IPS-18a (cell line): Measurements from ENCODE around the gene ADAP1.
"Not testable (repeated sequence)": the region's sequence is repeated elsewhere in the genome, so short reads cannot be mapped to it uniquely, and the experiment has no call there.

Experiments used
- H3K27ac ChIP-seq: one replicate; pipeline ENCODE4 v1.5.1; 2013; ENCODE audit warnings: low read length
- H3K27me3 ChIP-seq: one replicate; pipeline ENCODE4 v1.6.1; 2013; ENCODE audit warnings: mild to moderate bottlenecking, low read length; ENCODE audit not compliant: control insufficient read depth, insufficient read depth
- H3K36me3 ChIP-seq: one replicate; pipeline ENCODE4 v1.6.1; 2013; ENCODE audit warnings: low read depth, low read length; ENCODE audit not compliant: control insufficient read depth
- H3K4me1 ChIP-seq: one replicate; pipeline ENCODE4 v1.6.1; 2013; ENCODE audit warnings: low read depth, low read length; ENCODE audit not compliant: control insufficient read depth
- H3K4me3 ChIP-seq: one replicate; pipeline ENCODE4 v1.5.1; 2013; ENCODE audit warnings: low read length
- H3K9ac ChIP-seq: one replicate; pipeline ENCODE4 v1.6.1; 2013; ENCODE audit warnings: mild to moderate bottlenecking, low read length, moderate library complexity
- H3K9me3 ChIP-seq: one replicate; pipeline ENCODE4 v1.6.1; 2013; ENCODE audit warnings: low read depth, low read length; ENCODE audit not compliant: control insufficient read depth

Gene ADAP1

DNA sequence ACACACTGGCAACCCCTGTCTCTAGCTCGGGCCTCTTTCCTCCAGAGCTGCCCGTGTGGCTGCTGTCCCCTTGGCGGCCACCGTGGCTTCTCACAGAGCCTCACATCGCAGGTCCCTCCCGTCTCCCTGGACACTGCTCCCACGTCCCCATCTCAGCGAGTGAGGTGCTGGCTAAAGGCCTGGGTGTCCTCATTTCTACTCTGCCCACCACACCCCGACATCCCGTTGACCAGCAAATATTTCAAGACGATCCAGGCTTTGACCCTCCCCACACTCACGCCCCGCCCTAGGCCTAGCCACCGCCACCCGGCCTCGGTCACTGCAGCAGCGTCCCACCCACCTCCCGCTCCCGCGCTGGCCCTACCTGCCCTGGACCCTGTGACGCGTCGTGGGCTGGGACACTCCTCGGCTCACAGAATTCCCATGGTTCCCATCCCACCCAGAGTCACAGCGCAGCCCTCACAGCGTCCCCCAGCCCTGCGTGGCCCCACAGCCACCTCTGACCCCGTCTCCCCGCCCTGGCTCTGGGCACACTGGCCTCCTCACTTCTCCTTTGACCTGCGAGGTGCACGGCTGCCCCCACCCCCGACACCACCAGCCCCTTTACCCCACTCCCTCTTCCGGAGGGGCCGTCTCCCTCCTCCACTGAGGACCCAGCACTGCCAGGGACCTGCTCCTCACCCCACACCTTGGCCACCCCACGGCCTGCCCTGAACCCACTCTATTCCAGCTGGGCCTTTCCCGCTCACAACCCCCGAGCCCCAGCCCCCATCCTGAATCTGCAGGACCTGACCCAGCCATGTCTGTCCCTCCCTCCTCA is 6.9 kb downstream of the ADAP1 start:
- Histone ChIP-seq H3K9ac (no peak overlapping the region), H3K36me3 (no peaks in the 10 kb centered on the region)

DNA sequence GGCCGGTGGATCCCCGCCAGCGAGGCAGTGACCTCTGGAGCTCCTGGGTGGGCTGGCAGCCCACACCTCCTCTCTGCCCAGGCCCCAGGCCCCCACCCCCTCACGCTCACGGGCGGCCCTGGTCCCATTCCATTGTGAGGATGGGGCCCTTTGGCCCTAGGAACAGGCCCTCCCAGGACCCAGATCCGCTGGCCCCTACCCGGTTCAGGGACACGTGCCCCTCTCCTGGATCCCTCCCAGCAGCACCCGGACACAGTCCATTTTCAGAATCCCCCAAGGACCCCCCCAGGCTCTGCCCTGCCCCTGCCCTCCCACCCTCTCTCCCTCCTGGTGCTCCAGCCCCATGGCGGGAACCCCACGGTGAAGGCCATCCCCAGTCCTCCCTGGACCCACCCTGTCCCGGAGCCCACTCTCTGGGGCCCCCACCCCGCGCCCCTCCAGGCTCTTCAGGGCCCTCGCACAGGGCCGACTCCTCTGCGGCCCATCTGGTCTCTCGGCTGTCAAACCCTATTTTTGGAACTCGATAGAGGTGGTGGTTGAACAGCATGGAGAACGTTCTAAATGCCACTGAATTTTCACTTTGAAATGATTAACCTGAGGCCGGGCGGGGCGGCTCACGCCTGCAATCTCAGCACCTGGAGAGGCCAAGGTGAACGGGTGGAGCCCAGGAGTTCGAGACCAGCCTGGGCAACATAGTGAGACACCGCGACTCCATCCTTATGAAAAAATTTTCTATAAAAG is 8.1 kb downstream of the ADAP1 start:
- Histone ChIP-seq H3K36me3 (no peaks in the 10 kb centered on the region), H3K9ac (no peak overlapping the region), H3K4me3 (no peak overlapping the region), H3K4me1 (peaks cover 6% of the 10 kb centered on the region), H3K27me3 (peaks cover 7% of the 10 kb centered on the region), H3K27ac (no peak overlapping the region), H3K9me3 (no peaks in the 10 kb centered on the region)

More for the DNA sequence above, 6.9 kb downstream of the ADAP1 start:
- Histone ChIP-seq H3K4me3 (no peak overlapping the region), H3K4me1 (peaks cover 6% of the 10 kb centered on the region), H3K27me3 (peaks cover 5% of the 10 kb centered on the region), H3K9me3 (no peaks in the 10 kb centered on the region), H3K27ac (no peak overlapping the region)

DNA sequence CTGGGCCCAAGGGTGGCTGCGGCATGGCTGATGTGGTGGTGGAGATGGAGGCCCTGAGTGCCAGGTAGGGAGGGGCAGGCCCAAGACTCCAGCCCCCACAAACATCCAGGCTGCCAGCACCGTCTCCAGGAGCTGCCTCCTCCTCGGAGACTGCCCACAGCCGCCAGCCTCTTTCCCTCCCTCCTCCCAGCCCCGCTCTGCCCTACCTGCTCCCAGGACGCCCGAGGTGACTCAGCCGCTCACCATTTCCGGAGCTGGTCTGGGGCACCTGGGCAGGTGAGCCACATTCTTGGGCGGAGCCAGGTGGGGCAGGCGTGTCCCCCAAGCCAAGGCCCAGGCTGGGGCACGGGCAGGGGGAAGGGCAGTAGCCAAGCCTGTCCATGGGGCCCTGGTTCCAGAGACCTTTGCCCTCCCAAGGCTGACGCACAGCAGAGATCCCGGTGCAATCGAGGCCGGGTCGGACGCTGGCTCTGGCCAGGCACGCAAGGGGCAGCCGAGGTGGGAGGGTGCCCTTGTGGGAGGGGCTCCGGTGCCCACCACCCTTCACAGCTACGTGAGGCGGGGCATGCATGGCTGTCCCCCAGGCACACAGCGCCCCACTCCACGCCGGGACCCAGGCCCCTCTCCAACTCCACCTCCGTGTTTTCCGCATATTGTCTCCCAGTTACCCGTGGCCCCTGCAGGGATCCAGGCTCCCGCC is 8.8 kb downstream of the ADAP1 start:
- no peaks in the 10 kb centered on the region for H3K36me3 ChIP-seq
- H3K27me3 ChIP-seq: peaks cover 13% of the 10 kb centered on the region
- H3K9me3 ChIP-seq: no peaks in the 10 kb centered on the region
- no peak overlapping the region for H3K9ac ChIP-seq
- H3K27ac ChIP-seq: no peak overlapping the region
- H3K4me1 ChIP-seq: peaks cover 6% of the 10 kb centered on the region
- no peak overlapping the region for H3K4me3 ChIP-seq

DNA sequence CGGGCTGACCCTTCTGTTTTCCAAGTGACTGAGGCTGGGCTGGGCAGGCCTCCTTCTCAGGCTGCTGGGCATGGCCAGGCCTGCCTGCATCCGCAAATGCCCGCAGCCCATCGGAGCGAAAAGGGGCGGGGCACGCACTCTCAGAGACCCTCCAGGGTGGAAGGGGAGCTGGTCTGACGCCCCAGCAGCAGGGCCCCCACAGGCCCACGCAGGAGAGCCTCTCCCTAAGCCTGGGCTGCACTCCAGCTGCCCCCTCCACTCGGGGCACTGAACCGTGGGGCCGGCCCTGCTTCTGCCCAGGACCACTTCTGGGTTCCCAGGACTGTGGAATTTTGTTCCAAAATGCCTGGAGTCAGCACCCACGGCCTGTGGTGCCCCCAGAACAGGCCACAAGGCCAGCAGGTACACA is 9.3 kb downstream of the ADAP1 start:
- H3K4me3 ChIP-seq: no peak overlapping the region
- H3K9ac ChIP-seq: no peak overlapping the region
- H3K27ac ChIP-seq: no peak overlapping the region
- peaks cover 6% of the 10 kb centered on the region for H3K4me1 ChIP-seq
- no peaks in the 10 kb centered on the region for H3K9me3 ChIP-seq
- H3K27me3 ChIP-seq: peaks cover 18% of the 10 kb centered on the region
- no peaks in the 10 kb centered on the region for H3K36me3 ChIP-seq

DNA sequence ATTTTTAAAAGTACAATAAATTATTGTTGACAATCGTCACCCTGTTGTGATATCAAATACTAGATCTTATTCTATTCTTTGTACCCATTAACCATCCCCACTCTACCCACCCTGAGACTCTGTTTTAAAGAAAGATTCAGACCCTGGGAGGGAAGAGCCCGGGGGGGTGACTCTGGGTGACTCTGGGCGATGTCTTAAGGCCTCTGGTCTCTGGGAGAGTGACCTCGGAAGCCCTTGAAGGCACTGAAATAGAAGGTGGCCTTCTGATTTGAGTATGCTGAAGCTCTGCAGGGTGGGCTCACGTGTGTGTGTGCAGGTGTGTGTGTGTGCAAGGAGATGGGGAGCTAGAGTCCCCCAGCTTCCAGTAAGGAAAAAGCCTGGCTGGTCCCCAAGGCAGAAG is 9.7 kb downstream of the ADAP1 start:
- no peak overlapping the region for H3K27ac ChIP-seq
- no peaks in the 10 kb centered on the region for H3K9me3 ChIP-seq
- peaks cover 6% of the 10 kb centered on the region for H3K4me1 ChIP-seq
- no peaks in the 10 kb centered on the region for H3K36me3 ChIP-seq
- H3K9ac ChIP-seq: no peak overlapping the region
- no peak overlapping the region for H3K4me3 ChIP-seq
- peaks cover 20% of the 10 kb centered on the region for H3K27me3 ChIP-seq

DNA sequence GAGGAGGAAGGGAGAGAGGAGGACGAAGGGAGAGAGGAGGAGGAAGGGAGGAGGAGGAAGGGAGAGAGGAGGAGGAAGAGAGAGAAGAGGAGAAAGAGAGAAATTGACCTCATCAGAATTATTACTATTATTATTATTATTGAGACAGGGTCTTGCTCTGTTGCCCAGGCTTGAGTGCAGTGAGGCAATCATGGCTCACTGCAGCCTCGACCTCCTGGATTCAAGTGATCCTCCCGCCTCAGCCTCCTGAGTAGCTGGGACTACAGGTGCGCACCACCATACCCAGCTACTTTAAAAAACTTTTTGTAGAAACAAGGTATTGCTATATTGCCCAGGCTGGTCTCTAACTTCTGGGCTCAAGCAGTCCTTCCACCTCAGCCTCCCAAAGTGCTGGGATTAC is 10.7 kb downstream of the ADAP1 start:
- H3K9me3 ChIP-seq, H3K36me3 ChIP-seq, H3K9ac ChIP-seq, H3K27ac ChIP-seq, H3K4me3 ChIP-seq, H3K4me1 ChIP-seq: not testable (repeated sequence)
- peaks cover 20% of the 10 kb centered on the region for H3K27me3 ChIP-seq

DNA sequence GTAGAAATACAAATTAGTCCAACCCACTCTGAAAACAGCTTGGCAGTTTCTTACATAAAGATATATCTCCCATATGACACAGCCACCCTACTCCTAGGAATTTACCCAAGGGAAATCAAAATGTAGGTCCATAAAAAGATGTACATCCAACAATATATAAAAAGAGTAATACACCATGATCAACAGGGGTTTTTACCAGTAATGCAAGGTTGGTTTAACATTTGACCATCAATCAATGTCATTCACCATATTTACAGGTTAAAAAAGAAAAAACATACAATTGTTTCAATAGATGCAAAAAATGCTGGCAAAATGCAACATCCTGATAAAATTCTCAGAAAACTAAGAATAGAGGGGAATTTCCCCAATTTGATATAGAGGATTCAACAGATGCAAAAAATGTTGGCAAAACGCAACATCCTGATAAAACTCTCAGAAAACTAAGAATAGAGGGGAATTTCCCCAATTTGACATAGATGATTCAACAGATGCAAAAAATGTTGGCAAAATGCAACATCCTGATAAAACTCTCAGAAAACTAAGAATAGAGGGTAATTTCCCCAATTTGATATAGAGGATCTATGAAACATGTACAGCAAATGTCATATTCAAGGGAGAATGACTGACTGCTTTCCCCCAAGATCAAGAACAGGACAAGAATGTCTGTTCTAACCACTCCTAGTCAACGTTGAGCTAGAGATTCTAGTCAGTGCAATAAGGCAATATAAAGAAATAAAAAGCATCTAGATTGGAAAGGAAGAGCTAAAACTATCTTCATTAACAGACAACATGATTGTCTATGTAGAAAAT is 13.7 kb downstream of the ADAP1 start:
- Histone ChIP-seq H3K9ac (no peak overlapping the region), H3K9me3 (no peaks in the 10 kb centered on the region), H3K36me3 (no peaks in the 10 kb centered on the region), H3K4me1 (peaks cover 2% of the 10 kb centered on the region), H3K27me3 (peaks cover 20% of the 10 kb centered on the region), H3K4me3 (no peak overlapping the region), H3K27ac (no peak overlapping the region)

DNA sequence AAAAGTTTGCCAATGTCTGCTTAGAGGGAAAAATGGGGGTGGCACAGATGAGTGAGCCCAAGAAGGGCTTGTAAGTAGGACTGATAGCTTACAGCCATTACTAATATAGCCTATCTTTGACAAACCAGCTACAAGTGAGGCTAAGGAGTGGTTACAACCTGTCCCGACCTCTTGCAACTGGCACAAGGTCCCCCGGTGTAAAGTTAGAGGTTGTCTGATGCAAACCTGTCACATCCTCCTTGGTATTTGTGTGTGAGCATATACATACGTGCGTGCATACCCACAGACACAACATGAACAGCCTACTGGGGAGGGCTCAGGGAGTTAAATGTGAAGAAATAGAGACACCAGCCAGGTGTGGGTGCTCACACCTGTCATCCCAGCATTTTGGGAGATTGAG is 14.6 kb downstream of the ADAP1 start:
- peaks cover 20% of the 10 kb centered on the region for H3K27me3 ChIP-seq
- H3K36me3 ChIP-seq: no peaks in the 10 kb centered on the region

DNA sequence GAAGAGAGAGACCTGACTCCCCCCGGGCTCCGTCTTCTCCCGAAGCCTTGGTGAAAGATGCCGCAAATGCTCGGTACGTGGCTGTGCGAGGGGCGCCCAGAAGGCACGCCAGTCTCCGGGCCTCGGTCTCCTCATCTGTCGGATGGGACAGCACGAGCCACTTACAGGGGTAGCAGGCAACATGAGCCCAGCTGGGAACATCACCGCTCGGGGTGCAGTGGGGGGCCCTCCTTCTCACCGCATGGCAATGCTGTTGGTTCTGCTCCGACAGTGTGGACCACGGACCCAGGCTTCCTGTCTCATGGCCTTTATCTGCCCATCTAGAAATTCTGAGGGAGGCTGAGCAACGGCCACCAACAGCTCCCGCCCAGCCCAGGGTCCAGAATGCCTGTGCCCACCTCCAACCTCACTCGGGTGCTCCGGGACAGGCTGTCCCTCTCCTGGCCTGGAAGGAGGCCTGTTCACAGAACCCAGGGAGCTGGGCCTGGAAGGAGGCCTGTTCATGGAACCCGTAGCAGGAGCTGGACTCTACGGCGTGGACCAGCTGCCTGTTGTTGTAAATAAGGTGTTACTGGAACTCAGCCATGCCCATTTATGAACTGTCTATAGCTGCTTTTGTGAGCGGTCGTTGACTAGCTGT is 15.8 kb downstream of the ADAP1 start:
- H3K9me3 ChIP-seq: no peaks in the 10 kb centered on the region
- peaks cover 20% of the 10 kb centered on the region for H3K27me3 ChIP-seq
- no peak overlapping the region for H3K27ac ChIP-seq
- no peak overlapping the region for H3K4me3 ChIP-seq
- no peaks in the 10 kb centered on the region for H3K36me3 ChIP-seq
- no peaks in the 10 kb centered on the region for H3K4me1 ChIP-seq
- H3K9ac ChIP-seq: no peak overlapping the region

More for the DNA sequence above, 14.6 kb downstream of the ADAP1 start:
- Histone ChIP-seq H3K4me1 (no peaks in the 10 kb centered on the region), H3K9me3 (no peaks in the 10 kb centered on the region), H3K27ac (no peak overlapping the region), H3K4me3 (no peak overlapping the region), H3K9ac (no peak overlapping the region)

DNA sequence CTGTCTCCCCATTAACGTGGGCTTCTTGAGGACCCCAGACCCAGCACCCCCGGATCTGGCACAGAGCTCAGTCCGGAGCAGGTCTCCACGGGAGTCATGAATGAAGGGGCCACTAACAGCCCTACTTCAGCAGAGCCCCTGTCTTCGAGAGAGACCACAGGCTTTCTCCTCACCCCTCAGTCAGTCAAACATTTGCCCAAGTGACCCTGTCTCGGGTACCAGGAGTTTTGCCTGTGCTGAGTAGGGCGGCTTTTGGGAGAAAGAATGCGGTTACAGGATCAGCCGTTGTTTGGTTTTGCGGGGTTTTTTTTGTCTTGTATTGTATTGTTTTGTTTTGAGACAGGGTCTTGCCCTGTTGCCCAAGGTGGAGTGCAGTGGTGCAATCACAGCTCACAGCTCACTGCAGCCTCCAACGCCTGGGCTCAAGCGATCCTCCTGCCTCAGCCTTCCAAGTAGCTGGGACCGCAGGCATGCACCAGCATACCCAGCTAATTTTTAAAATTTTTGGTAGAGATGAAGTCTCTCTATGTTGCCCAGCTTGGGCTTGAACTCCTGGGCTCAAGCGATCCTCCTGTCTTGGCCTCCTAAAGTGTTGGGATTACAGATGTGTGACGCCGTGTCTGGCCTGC is 16.5 kb downstream of the ADAP1 start:
- H3K36me3 ChIP-seq: no peaks in the 10 kb centered on the region
- no peaks in the 10 kb centered on the region for H3K9me3 ChIP-seq
- no peaks in the 10 kb centered on the region for H3K4me1 ChIP-seq
- H3K9ac ChIP-seq: no peak overlapping the region
- peaks cover 20% of the 10 kb centered on the region for H3K27me3 ChIP-seq
- no peak overlapping the region for H3K27ac ChIP-seq
- H3K4me3 ChIP-seq: no peak overlapping the region
